ENCODE results near the gene SLC25A13.

The SLC25A13 gene

GRCh38 chr7:96243241-96243640 is 78.7 kb downstream of the SLC25A13 start:
- DNase-seq (ENCODE audit: low spot score) = no peak
- no peak for FAIRE-seq

GRCh38 chr7:96241855-96242254 is 80.0 kb downstream of the SLC25A13 start:
- DNase-seq (ENCODE audit: low spot score) (no peak), FAIRE-seq (no peak)

- FAIRE-seq (peak; percentile 33), DNase-seq (ENCODE audit: low spot score) (no peak)
Measured at GRCh38 chr7:96238976-96239766, 82.7 kb downstream of the SLC25A13 start.

GRCh38 chr7:96238474-96238873 is 83.4 kb downstream of the SLC25A13 start:
- no peak for DNase-seq (ENCODE audit: low spot score)
- FAIRE-seq = no peak

- FAIRE-seq (no peak), DNase-seq (ENCODE audit: low spot score) (no peak)
Measured at GRCh38 chr7:96237040-96237439, 84.9 kb downstream of the SLC25A13 start.

GRCh38 chr7:96236198-96237039 is 85.5 kb downstream of the SLC25A13 start:
- peak; percentile 83 for DNase-seq (ENCODE audit: low spot score)
- peak; percentile 84 for FAIRE-seq

- DNase-seq (ENCODE audit: low spot score) (no peak), FAIRE-seq (no peak)
Measured at GRCh38 chr7:96235281-96235680, 86.6 kb downstream of the SLC25A13 start.

- FAIRE-seq (no peak), DNase-seq (ENCODE audit: low spot score) (no peak)
Measured at GRCh38 chr7:96233528-96234154, 88.3 kb downstream of the SLC25A13 start.

- no peak for FAIRE-seq
- no peak for DNase-seq (ENCODE audit: low spot score)
Measured at GRCh38 chr7:96233084-96233483, 88.8 kb downstream of the SLC25A13 start.

GRCh38 chr7:96228760-96229159 is 93.1 kb downstream of the SLC25A13 start:
- FAIRE-seq (no peak), DNase-seq (ENCODE audit: low spot score) (no peak)

GRCh38 chr7:96225251-96225650 is 96.6 kb downstream of the SLC25A13 start:
- FAIRE-seq = no peak
- no peak for DNase-seq (ENCODE audit: low spot score)

- FAIRE-seq (no peak), DNase-seq (ENCODE audit: low spot score) (no peak)
Measured at GRCh38 chr7:96224685-96225084, 97.2 kb downstream of the SLC25A13 start.

GRCh38 chr7:96224073-96224472 is 97.8 kb downstream of the SLC25A13 start:
- DNase-seq (ENCODE audit: low spot score) (no peak), FAIRE-seq (no peak)

GRCh38 chr7:96221888-96222287 is 100.0 kb downstream of the SLC25A13 start:
- DNase-seq (ENCODE audit: low spot score) (no peak), FAIRE-seq (no peak)

GRCh38 chr7:96219378-96220130 is 102.3 kb downstream of the SLC25A13 start:
- DNase-seq (ENCODE audit: low spot score) (peak; percentile 81), FAIRE-seq (peak; percentile 98)

- no peak for FAIRE-seq
- DNase-seq (ENCODE audit: low spot score) = no peak
Measured at GRCh38 chr7:96218664-96219243, 103.1 kb downstream of the SLC25A13 start.

- no peak for DNase-seq (ENCODE audit: low spot score)
- FAIRE-seq = no peak
Measured at GRCh38 chr7:96217147-96217546, 104.8 kb downstream of the SLC25A13 start.

- DNase-seq (ENCODE audit: low spot score) (no peak), FAIRE-seq (no peak)
Measured at GRCh38 chr7:96216373-96216772, 105.5 kb downstream of the SLC25A13 start.

GRCh38 chr7:96212474-96212873 is 109.4 kb downstream of the SLC25A13 start:
- DNase-seq (ENCODE audit: low spot score) (no peak), FAIRE-seq (no peak)

GRCh38 chr7:96211954-96212353 is 109.9 kb downstream of the SLC25A13 start:
- FAIRE-seq (no peak), DNase-seq (ENCODE audit: low spot score) (no peak)

- no peak for DNase-seq (ENCODE audit: low spot score)
Measured at GRCh38 chr7:96205665-96206064, 116.2 kb downstream of the SLC25A13 start.

More at GRCh38 chr7:96205665-96206064, 116.2 kb downstream of the SLC25A13 start:
- no peak for FAIRE-seq

Data from RCC 7860 (cell line).